H7 (cell line): ENCODE data around the gene TRIM2. TPM values are rescaled to one million over a fixed set of nuclear protein-coding genes. Genes with fewer than 3 reads are reported as not detected.

Experiments
- DNase-seq: peaks from one replicate; pipeline ENCODE4 v3.0.0; 2012
- H3K27me3 ChIP-seq: 2 replicates; pipeline ENCODE4 v1.6.0; 2011; ENCODE audit warnings: mild to moderate bottlenecking, low read length; ENCODE audit not compliant: control insufficient read depth, insufficient read depth
- H3K36me3 ChIP-seq: replicated peaks from 2 replicates; pipeline ENCODE4 v1.5.1; 2011; ENCODE audit warnings: low read length; ENCODE audit not compliant: control insufficient read depth, insufficient read depth
- H3K4me3 ChIP-seq: 2 replicates; pipeline ENCODE4 v1.5.1; 2011; ENCODE audit warnings: low read depth, mild to moderate bottlenecking, control low read depth, low read length, moderate library complexity; ENCODE audit not compliant: insufficient read depth
- total RNA-seq: library from RNA; depleted of rRNA; stranded (reverse); fragments of >200 nt; shearing (Covaris generic); gene quantifications from 2 replicates; pipeline ENCODE4 v1.2.3, GENCODE V29; 2014

The TRIM2 gene
- total RNA-seq, 1 experiment from 2014 or later: 49.2 TPM

GRCh38 chr4:153322791-153323190 lies 118.5 kb downstream of the TRIM2 start:
- Histone ChIP-seq H3K4me3 (no peak overlapping the region), H3K27me3 (no peaks in the 10 kb centered on the region), H3K36me3 (peaks cover 2% of the 10 kb centered on the region)
- no peak for DNase-seq

GRCh38 chr4:153324046-153324445 lies 119.8 kb downstream of the TRIM2 start:
- no peak for DNase-seq
- Histone ChIP-seq H3K4me3 (no peak overlapping the region), H3K27me3 (no peaks in the 10 kb centered on the region), H3K36me3 (peaks cover 2% of the 10 kb centered on the region)

GRCh38 chr4:153325558-153325957 lies 121.3 kb downstream of the TRIM2 start:
- peaks cover 2% of the 10 kb centered on the region for H3K36me3 ChIP-seq

GRCh38 chr4:153326513-153326912 lies 122.3 kb downstream of the TRIM2 start:
- no peaks in the 10 kb centered on the region for H3K36me3 ChIP-seq
- no peaks in the 10 kb centered on the region for H3K27me3 ChIP-seq
- DNase-seq: no peak
- H3K4me3 ChIP-seq: no peak overlapping the region

More at GRCh38 chr4:153325558-153325957, 121.3 kb downstream of the TRIM2 start:
- Histone ChIP-seq H3K27me3 (no peaks in the 10 kb centered on the region), H3K4me3 (no peak overlapping the region)
- no peak for DNase-seq

- Histone ChIP-seq H3K4me3 (no peak overlapping the region), H3K36me3 (no peaks in the 10 kb centered on the region), H3K27me3 (no peaks in the 10 kb centered on the region)
- no peak for DNase-seq
Observed at GRCh38 chr4:153327247-153327646, 123.0 kb downstream of the TRIM2 start.

GRCh38 chr4:153332936-153333335 lies 128.7 kb downstream of the TRIM2 start:
- Histone ChIP-seq H3K4me3 (no peak overlapping the region), H3K27me3 (no peaks in the 10 kb centered on the region), H3K36me3 (peaks cover 1% of the 10 kb centered on the region; the same call in 1 of the 2 replicates)
- DNase-seq: no peak

GRCh38 chr4:153333874-153334273 lies 129.6 kb downstream of the TRIM2 start:
- peaks cover 1% of the 10 kb centered on the region; the same call in 1 of the 2 replicates for H3K36me3 ChIP-seq
- H3K27me3 ChIP-seq: no peaks in the 10 kb centered on the region
- no peak overlapping the region for H3K4me3 ChIP-seq
- no peak for DNase-seq

GRCh38 chr4:153335665-153336064 lies 131.4 kb downstream of the TRIM2 start:
- H3K36me3 ChIP-seq: peaks cover 1% of the 10 kb centered on the region; the same call in 1 of the 2 replicates
- H3K4me3 ChIP-seq: no peak overlapping the region
- no peaks in the 10 kb centered on the region for H3K27me3 ChIP-seq
- DNase-seq: no peak

- no peaks in the 10 kb centered on the region for H3K27me3 ChIP-seq
- H3K4me3 ChIP-seq: no peak overlapping the region
- H3K36me3 ChIP-seq: peaks cover 1% of the 10 kb centered on the region; the same call in 1 of the 2 replicates
Observed at GRCh38 chr4:153337686-153338085, 133.4 kb downstream of the TRIM2 start.

GRCh38 chr4:153341575-153342090 lies 137.4 kb downstream of the TRIM2 start:
- Histone ChIP-seq H3K27me3 (no peaks in the 10 kb centered on the region), H3K36me3 (no peaks in the 10 kb centered on the region), H3K4me3 (no peak overlapping the region)
- no peak for DNase-seq

More at GRCh38 chr4:153337686-153338085, 133.4 kb downstream of the TRIM2 start:
- DNase-seq: no peak

GRCh38 chr4:153342751-153343552 lies 138.7 kb downstream of the TRIM2 start:
- Histone ChIP-seq H3K36me3 (no peaks in the 10 kb centered on the region), H3K27me3 (no peaks in the 10 kb centered on the region), H3K4me3 (no peak overlapping the region)
- DNase-seq: no peak

- no peaks in the 10 kb centered on the region for H3K27me3 ChIP-seq
- no peaks in the 10 kb centered on the region for H3K36me3 ChIP-seq
- peak; percentile 96 for DNase-seq
- H3K4me3 ChIP-seq: peak within 1 kb of the TSS; percentile 71
Observed at GRCh38 chr4:153344131-153345011, 140.1 kb downstream of the TRIM2 start, which contains the start of gene MND1. TSS of gene MND1 (plus strand) at chr4:153344688. CDS start at chr4:153344738, 50 bp downstream.

- Histone ChIP-seq H3K4me3 (peak overlapping the region; percentile 71), H3K36me3 (no peaks in the 10 kb centered on the region), H3K27me3 (no peaks in the 10 kb centered on the region)
- DNase-seq: no peak
Observed at GRCh38 chr4:153345012-153345981, 141.1 kb downstream of the TRIM2 start.
